GM19328 (cell line): Measurements from ENCODE around the gene NUBP1.
"Not testable (repeated sequence)": the region's sequence is repeated elsewhere in the genome, so short reads cannot be mapped to it uniquely, and the experiment has no call there.

Experiments used
- ATAC-seq: cut with Tn5 transposase; IDR thresholded peaks from one replicate; pipeline ENCODE4 v1.9.1; 2021; ENCODE audit warnings: mild to moderate bottlenecking, moderate library complexity; ENCODE audit not compliant: unreplicated experiment

Gene NUBP1

GRCh38 chr16:10743610-10744369 is at the start of gene NUBP1:
NUBP1 (plus strand) TSS chr16:10743842; CDS start chr16:10743864, 22 bp downstream.
- ATAC-seq = peak; percentile 79

GRCh38 chr16:10693889-10694288 is 49.8 kb upstream of the NUBP1 start:
- no peak for ATAC-seq

GRCh38 chr16:10694306-10694705 is 49.3 kb upstream of the NUBP1 start:
- no peak for ATAC-seq

GRCh38 chr16:10694830-10695229 is 48.8 kb upstream of the NUBP1 start, which contains the start of gene TEKT5:
TEKT5 (minus strand) TSS chr16:10694930; CDS start chr16:10694873, 57 bp downstream.
- ATAC-seq = no peak

- ATAC-seq = no peak
Observed at GRCh38 chr16:10699756-10700155, 43.9 kb upstream of the NUBP1 start.

GRCh38 chr16:10708969-10709368 is 34.7 kb upstream of the NUBP1 start:
- ATAC-seq = no peak

GRCh38 chr16:10728003-10728887 is 15.4 kb upstream of the NUBP1 start:
- ATAC-seq = peak; percentile 53

GRCh38 chr16:10729104-10730048 is 14.3 kb upstream of the NUBP1 start:
- ATAC-seq = no peak

GRCh38 chr16:10731790-10732189 is 11.9 kb upstream of the NUBP1 start:
- no peak for ATAC-seq

GRCh38 chr16:10737068-10737625 is 6.5 kb upstream of the NUBP1 start:
- no peak for ATAC-seq

- ATAC-seq = peak; percentile 55
Observed at GRCh38 chr16:10738231-10739077, 5.2 kb upstream of the NUBP1 start.

- ATAC-seq = no peak
Observed at GRCh38 chr16:10740000-10740844, 3.4 kb upstream of the NUBP1 start.

GRCh38 chr16:10740845-10741208 is 2.8 kb upstream of the NUBP1 start:
- no peak for ATAC-seq

- not testable (repeated sequence) for ATAC-seq
Observed at GRCh38 chr16:10741249-10741648, 2.4 kb upstream of the NUBP1 start.

- ATAC-seq = no peak
Observed at GRCh38 chr16:10741844-10742243, 1.8 kb upstream of the NUBP1 start.

- no peak for ATAC-seq
Observed at GRCh38 chr16:10743227-10743609, 424 bp upstream of the NUBP1 start.

GRCh38 chr16:10744370-10745030 is 858 bp downstream of the NUBP1 start:
- no peak for ATAC-seq

GRCh38 chr16:10745841-10746240 is 2.2 kb downstream of the NUBP1 start:
- no peak for ATAC-seq
